ENCODE data around the gene RHBDD2.
"Not testable (repeated sequence)": the region's sequence is repeated elsewhere in the genome, so short reads cannot be mapped to it uniquely, and the experiment has no call there.

Gene RHBDD2

GRCh38 chr7:75889826-75890225 is 11.0 kb downstream of the RHBDD2 start:
- DNase-seq = no peak

- not testable (repeated sequence) for DNase-seq
Observed at GRCh38 chr7:75891237-75891636, 12.4 kb downstream of the RHBDD2 start.

- DNase-seq = no peak
Observed at GRCh38 chr7:75891815-75892411, 13.1 kb downstream of the RHBDD2 start.

GRCh38 chr7:75892634-75893272 is 13.9 kb downstream of the RHBDD2 start:
- DNase-seq = no peak

- no peak for DNase-seq
Observed at GRCh38 chr7:75896803-75897327, 18.0 kb downstream of the RHBDD2 start.

GRCh38 chr7:75900617-75901315 is 21.9 kb downstream of the RHBDD2 start:
- DNase-seq = no peak

- DNase-seq = peak; percentile 72
Observed at GRCh38 chr7:75905785-75906604, 27.2 kb downstream of the RHBDD2 start.

GRCh38 chr7:75906991-75907667 is 28.3 kb downstream of the RHBDD2 start:
- no peak for DNase-seq

GRCh38 chr7:75907668-75908039 is 28.8 kb downstream of the RHBDD2 start:
- not testable (repeated sequence) for DNase-seq

GRCh38 chr7:75909521-75910132 is 30.8 kb downstream of the RHBDD2 start:
- DNase-seq = no peak

GRCh38 chr7:75911186-75911585 is 32.4 kb downstream of the RHBDD2 start:
- DNase-seq = not testable (repeated sequence)

GRCh38 chr7:75913437-75913836 is 34.6 kb downstream of the RHBDD2 start:
- DNase-seq = no peak

- no peak for DNase-seq
Observed at GRCh38 chr7:75914169-75914654, 35.4 kb downstream of the RHBDD2 start.

GRCh38 chr7:75914655-75915415 is 36.0 kb downstream of the RHBDD2 start, which contains the start of gene POR:
TSS of gene POR (plus strand) at chr7:75915155. CDS start at chr7:75954002, 38,847 bp downstream.
- DNase-seq = peak; percentile 96

- DNase-seq = peak; percentile 35
Observed at GRCh38 chr7:75915416-75916156, 36.8 kb downstream of the RHBDD2 start.

- DNase-seq = no peak
Observed at GRCh38 chr7:75916259-75916658, 37.4 kb downstream of the RHBDD2 start.

- no peak for DNase-seq
Observed at GRCh38 chr7:75916685-75917634, 38.1 kb downstream of the RHBDD2 start.

- DNase-seq = no peak
Observed at GRCh38 chr7:75920431-75921161, 41.8 kb downstream of the RHBDD2 start.
